GM19438 (cell line): ENCODE data around the gene B4GALT5.
A peak's percentile ranks its signal among the peaks of the same experiment; 100 is the strongest.
"Not testable (repeated sequence)": the region's sequence is repeated elsewhere in the genome, so short reads cannot be mapped to it uniquely, and the experiment has no call there.

ENCODE experiments used
- ATAC-seq: cut with Tn5 transposase; IDR thresholded peaks from one replicate; pipeline ENCODE4 v1.9.1; 2021; ENCODE audit warnings: low read depth; ENCODE audit not compliant: unreplicated experiment

The B4GALT5 gene

DNA sequence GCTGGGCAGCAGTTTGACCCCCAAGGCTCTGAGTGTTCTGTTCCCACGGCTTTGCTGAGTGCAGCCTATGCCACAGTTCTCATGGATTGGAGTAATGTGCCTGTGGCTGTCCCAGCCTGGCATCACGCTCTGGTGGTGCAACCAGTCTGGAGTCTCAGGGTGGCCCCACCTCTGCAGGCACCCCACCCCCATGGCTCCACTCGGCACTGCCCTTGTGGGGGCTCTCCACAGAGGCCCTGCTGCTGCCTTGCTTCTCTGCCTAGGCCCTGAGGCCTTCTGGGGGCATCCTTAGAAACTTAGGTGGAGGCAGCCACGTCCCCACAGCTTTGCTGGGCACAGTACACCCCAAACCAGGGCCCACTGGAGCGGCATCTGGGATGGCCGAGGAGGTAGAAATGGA lies 25.4 kb upstream of the B4GALT5 start:
- no peak for ATAC-seq

DNA sequence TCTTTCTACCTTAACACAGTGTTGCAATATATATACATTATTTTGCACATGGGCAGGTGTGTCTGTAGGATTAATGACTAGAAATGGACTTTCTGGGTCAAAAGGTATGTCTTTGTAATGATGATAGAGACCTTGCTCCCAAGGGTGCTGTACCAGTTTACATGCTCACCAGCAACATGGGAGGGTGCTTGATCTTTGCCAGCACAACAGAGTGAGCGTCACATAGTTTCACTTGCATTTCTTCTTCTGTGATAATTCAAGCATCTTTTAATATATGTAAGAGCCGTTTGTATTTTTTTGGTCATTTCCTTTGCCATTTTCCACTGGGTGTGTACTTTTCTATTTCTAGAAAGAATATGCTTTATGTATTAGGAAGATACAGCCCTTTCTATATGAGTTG lies 23.6 kb upstream of the B4GALT5 start:
- ATAC-seq = no peak

DNA sequence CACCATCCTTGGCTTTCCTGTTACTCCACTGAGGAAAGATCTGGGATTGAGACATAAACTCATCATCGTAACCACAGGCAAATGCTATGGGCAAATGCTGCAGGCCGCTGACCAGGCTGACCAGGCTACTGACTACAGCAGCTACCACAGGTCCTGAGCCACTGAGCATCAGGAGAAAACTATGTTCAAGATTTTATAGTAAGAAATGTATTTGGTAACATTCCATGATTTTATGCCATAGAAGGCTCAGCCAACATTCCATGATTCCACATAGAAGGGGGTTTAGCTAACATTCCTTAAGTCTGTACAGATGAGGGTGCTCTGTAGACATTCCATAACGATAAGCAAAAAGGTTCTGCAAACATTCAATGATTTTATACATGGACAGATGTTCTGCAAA lies 16.1 kb upstream of the B4GALT5 start:
- ATAC-seq = no peak

DNA sequence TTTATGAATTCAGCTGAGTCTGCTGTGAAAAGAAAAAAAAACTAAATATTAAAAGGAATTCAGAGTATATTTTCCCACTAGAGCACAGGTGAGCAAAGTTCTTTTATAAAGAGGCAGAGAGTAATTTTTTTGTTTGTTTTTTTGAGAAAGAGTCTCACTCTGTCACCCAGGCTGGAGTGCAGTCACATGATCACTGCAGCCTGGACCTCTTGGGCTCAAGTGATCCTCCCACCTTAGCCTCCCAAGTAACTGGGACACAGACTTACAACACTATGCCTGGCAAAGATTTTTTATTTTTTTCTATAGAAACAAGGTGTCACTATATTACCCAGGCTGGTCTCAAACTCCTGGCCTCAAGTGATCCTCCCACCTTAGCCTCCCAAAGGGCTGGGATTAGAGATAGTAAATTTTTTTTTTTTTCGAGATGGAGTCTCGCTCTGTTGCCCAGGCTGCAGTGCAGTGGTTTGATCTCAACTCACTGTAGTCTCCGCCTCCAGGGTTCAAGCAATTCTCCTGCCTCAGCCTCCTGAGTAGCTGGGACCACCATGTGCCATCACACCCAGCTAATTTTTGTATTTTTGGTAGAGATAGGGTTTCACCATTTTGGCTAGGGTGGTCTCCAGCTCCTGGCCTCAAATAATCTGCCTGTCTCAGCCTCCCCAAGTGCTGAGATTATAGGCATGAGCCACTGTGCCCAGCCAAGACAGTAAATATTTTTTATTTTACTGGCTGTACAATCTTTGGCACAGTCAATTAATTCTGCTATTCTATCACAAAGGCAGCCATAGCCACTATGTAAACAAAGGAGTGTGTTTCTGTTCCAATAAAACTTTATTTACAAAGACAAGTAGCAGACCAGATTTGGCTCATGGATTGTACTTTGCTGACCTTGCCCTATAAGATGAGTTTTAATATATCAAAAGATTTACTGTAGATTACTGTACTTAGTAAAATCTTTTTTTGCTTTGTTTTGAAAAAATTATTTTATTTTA lies 14.5 kb upstream of the B4GALT5 start:
- no peak for ATAC-seq

DNA sequence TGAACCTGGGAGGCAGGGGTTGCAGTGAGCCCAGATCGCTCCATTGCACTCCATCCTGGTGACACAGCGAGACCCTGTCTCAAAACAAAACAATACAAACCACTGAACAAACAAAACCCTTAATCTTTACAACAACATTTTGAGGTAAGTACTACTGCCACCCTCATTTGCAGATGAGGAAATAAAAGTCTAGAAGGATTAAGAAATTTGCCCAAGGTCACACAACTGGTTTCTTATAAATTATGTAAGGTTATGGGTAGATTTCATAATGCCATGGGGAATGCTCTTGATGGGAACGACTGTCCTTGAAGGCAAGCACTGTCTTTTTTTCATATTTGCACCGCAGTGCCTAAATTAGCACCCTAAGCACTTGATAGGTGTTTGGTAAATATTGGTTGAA lies 13.8 kb upstream of the B4GALT5 start:
- ATAC-seq = no peak

DNA sequence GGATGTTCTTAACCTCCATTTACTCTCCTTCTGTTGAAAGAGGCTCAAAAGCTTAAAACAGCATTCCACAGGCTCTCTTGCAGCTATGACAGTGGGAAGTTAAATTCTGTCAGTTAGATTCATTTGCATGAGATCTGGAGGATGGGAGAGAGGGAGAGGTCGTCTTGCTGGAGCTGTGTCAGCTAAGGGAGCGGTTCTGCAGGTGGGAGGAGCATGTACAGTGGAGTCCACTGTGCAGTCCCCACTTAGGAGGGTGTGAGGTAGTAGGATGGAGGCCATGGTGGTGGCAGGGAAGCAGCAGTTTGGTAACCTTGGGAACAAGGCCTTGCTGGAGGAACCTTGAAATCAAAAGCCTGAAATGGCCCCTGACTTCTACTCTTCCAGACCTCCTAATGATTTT lies 12.0 kb upstream of the B4GALT5 start:
- no peak for ATAC-seq

DNA sequence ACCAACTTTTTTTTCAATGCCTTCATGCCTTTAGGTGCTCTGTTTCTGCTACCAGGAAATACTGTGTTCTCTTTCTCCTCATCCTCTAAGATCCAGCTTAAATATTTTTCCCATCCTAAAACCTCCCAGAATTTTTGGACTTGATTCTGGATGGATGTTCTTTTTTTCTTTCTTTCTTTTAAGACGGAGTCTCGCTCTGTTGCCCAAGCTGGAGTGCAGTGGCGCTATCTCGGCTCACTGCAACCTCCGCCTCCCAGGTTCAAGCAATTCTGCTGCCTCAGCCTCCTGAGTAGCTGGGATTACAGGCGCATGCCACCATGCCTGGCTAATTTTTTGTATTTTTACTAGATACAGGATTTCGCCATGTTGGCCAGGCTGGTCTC lies 11.5 kb upstream of the B4GALT5 start:
- ATAC-seq = not testable (repeated sequence)

DNA sequence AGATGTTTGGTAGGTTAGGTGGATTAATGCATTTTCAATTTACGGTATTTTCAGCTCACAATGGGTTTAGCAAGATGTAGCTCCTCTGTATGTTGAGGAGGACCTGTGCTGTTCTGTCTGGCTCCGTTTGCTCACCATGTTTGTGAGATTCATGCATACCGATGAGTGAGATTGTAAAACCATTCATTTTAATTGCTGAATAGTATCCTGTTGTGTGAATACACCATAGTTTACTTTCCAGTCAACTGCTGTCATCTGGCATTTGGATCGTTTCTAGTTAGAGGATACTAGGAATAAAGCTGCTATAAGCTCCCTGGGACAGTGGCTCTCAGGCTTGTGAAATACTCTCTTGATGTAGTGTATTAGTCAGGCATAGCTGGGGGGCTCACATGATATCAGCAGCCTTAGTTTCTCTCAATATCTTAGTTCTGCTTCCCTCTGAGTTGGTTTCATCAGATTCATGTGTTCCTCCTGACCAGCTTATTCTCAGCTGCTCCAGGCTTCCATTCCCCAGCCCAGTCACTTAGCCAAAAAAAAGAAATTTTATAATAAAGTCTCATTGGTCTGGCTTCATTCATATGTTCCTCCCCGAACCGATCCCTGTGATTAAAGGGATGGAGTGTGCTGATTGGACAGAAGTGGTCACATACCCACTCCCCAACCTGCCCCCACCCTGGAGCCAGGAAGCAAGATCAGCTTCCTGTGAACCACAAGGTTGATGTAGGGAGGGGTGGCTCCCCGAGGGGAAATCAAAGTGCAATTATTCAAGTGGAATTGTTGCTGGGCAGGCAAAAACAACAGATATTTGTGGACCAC lies 10.9 kb upstream of the B4GALT5 start:
- no peak for ATAC-seq

DNA sequence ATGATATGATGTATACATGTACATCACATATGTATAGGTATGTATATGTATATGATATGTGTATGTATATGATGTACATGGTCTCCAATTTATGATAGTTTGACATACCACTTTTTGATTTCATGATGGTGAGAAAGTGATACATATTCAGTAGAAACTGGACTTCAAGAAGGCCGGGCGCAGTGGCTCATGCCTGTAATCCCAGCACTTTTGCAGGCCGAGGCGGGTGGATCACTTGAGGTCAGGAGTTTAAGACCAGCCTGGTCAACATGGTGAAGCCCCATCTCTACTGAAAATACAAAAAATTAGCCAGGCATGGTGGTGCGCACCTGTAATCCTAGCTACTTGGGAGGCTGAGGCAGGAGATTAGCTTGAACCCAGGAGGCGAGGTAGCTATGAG lies 10.1 kb upstream of the B4GALT5 start:
- ATAC-seq = not testable (repeated sequence)

DNA sequence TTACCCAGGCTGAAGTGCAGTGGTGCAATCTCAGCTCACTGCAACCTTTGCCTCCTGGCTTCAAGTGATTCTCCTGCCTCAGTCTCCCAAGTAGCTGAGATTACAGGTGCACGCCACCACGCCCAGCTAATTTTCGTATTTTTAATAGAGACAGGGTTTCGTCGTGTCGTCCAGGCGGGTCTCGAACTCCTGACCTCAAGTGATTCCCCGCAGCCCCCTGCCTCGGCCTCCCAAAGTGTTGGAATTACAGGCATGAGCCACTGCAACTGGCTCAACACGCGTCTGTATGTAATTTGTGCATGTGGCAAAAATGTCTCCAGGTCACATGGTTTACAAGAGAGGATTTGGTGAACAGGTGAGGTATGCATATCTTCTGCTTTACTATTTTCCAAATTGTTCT lies 7.6 kb upstream of the B4GALT5 start:
- ATAC-seq = not testable (repeated sequence)

DNA sequence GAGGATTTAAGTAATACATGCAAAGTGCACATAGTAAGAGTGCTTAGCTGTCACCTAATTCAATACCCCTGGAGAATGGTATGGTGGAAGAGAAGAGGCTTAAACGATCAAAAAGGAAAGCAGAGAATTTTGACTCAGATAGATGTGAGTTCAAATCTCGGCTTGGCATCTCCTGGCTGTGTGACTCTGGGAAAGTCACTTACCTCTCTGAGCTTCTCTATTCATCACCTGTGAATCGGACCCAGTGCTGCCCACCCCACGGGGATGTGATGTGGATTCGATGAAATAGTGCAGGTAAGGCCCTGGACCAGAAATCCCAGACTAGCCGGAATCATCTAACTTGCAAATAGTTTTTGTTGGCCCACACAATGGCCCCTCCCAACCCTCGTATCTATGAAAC lies 1.8 kb upstream of the B4GALT5 start:
- ATAC-seq = no peak

DNA sequence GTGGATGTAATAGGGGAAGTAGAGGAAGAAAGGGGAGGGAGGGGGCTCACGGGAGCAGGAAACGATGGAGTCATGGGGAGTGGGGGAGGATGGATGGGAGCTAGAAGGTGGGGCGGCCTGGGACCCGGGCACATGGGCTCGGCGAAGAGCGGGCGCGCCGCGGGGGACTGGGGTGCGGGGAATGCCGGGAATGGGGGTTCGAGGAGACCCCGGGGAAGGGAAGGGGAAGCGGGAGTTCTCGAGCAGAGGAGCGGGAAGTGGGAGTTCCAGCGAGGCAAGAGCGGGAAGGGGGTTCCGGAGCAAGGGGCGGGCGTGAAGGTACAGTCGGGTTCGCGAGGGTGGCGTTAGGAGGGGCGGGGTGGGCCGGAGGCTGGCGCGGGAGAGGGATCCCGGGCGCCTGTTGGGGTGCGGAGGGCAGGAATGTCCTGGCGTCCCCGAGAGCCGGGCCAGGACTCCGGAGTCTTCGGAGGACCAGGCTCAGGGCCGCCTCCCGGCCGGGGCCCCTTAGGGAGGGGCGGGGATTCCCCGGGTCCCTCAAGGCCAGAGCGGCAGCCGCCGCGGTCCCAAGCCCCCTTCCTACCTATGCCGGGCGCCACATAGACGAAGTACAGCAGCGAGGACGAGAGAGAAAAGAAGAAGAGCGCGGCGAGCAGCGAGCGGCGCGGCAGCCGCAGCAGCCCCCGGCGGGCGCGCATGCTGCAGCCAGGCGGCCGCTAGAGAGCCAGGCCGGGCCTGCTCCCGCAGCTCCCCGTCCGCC lies 504 bp downstream of the B4GALT5 start:
- peak; percentile 52 for ATAC-seq

DNA sequence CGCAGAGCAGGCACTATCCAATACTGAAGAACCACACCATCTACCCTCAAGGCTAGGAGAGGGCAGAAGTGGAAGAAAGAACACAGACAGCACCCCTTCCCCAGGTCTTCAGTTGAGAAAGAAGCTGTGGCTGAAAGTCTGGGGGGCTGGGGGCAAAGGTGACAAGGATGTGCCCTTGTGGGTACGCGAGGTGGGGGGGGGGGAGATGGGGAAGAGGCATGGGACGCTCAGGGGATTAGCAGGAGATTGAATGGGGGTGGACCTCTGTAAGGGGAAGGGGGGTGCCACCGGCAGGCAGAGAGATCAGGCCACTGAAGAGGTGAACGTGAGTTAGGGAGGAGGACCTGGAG lies 1.1 kb downstream of the B4GALT5 start:
- no peak for ATAC-seq

DNA sequence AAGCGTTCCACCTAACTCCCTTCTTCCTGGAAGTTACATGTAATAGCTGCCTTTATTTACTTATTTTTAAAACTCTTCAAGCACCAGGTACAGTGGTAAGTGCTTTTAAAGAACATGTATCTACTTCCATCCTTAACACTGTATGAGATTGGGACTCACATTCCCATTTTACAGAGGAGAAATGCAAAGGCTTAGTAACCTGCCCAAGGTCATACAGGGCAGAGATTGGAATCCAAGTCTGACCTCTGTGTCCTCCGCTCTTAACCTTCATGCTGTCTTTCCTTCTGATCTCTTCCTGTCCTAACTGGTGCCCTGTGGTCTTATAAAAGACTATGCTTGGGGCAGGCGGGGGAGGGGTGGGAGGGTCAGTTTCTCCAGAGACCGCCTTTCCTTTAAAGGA lies 1.6 kb downstream of the B4GALT5 start:
- no peak for ATAC-seq

DNA sequence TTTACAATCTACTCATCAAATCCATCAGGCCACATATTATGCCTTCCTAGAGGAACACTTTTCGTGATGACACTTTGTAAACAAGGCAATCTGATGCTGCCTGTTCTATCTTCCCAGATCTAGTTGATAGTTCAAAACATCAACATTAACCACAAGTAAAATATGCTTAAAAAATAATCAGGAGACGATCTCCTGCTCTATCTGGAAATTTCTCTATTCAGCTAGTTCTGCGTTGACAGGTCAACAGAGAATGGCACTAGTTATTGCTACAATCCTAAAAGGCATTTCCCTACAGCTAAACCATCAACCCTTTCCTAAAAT lies 2.1 kb downstream of the B4GALT5 start:
- no peak for ATAC-seq

DNA sequence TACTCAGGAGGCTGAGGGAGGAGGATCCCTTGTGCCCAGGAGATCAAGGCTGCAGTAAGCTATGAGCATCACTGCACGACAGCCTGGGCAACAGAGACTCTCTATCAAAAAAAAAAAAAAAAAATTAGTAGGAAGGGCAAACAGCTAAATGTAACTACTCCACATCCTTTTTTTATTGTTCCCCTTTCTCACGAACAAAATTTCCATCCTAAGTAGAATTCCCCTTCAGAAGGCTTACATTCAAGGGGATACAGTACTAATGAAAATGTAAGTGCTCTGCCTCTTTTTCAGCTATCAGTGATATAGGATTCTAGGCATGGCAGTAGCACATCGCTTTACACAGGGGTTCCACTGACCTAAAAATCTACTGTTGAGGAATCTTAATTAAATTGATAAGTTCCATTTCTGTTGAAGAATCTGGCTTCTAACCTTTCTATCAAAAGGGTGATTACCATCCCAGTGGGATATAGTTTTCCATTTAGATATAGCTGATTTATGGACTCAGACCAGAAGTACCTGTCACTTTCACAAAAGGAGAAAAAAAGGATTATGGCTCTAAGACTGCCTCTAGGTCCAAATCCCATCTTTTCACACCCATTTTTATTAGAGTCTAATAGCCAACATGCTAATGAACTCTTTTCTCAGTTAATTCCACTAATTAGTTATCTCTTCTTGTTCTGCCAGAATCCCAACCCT lies 2.6 kb downstream of the B4GALT5 start:
- no peak for ATAC-seq

DNA sequence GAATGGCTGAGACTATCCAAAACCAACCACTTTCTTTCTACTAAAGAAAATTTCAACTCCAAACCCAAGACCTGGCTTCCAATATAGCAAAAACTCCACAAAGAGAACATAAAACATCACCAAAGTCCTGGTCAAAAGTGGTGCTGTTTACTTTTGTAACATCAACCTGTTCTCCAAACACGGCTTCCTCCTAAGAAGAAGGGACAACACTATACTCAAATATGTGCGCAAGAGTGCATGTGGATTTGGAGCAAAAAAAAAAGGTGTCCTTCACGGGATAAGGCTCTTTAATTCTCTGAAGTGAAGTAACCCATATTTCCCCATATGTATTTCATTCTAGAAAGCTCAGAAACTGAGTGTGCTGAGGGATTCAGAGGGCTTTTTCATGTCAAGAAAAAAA lies 6.6 kb downstream of the B4GALT5 start:
- no peak for ATAC-seq

DNA sequence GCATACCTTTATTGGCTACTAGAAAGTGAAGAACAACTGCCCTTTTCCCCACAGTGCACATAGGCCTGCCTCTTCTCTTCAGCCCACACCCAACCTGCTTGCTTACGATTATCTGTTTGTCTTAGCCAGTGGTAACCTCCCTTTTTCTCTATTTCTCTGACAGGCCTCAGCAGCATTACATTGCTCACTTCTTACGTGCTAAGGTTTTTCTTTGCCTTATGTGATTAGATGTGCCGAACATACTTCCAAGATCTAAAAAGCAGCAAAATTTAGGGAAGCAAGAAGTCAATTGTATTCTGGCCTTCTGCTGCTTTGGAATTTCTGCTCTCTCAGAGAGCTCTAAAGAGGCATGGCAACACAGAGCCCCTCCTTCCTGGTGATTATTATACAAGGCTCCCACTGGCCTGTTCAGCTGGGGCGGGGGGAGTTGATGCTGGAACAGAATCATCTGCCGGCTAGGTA lies 7.0 kb downstream of the B4GALT5 start:
- no peak for ATAC-seq

DNA sequence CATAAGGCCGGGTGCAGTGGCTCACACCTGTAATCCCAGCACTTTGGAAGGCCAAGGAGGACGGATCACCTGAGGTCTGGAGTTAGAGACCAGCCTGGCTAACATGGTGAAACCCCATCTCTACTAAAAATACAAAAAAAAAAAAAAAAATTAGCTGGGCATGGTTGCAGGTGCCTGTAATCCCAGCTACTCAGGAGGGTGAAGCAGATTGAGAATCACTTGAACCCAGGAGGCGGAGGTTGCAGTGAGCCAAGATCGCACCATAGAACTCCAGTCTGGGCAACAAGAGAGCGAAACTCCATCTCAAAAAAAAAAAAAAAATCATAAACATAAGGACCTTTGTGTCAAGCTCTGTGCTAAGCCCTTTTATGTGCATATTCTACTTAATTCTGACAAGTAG lies 7.8 kb downstream of the B4GALT5 start:
- not testable (repeated sequence) for ATAC-seq

DNA sequence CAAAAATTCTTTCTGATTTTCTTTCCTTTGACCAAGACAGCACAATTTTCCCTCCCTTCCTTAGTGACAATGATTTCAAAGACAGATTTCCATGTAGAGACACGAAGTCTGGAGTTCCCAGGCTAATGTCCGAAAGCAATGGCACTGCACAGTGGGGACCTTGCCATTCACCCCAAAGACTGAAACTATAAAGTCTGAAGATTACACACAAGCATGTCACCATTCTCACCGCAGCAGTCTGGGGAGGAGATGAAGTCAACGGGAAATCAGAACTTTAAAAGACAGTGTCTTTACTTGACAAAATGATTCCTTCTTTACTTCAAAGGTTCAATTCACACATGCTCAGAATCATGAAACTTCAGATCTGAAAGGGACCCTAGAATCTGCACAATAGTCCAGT lies 8.3 kb downstream of the B4GALT5 start:
- no peak for ATAC-seq
